ENCODE measurements around the gene MGAM2. TPM values are rescaled to one million over a fixed set of nuclear protein-coding genes. Genes with fewer than 3 reads are reported as not detected.

Gene MGAM2
- polyA plus RNA-seq, 2 of the 4 experiments (the other 2 are of a cell fraction) = 0.01 to 0.25 TPM

- FAIRE-seq (peak; percentile 93), ATAC-seq (peak; percentile 85 to 91), DNase-seq (ENCODE audit: low read depth in 1 of 2, low spot score in 1 of 2) (peak; percentile 23 to 89)
- POLR2A ChIA-PET = no interaction called here
- Histone ChIP-seq H3K9me3 (no peaks in the 10 kb centered on the region), H3K27ac (peak overlapping the region; percentile 53 to 64), H3K4me3 (no peak overlapping the region), H3K4me1 (peaks cover 27% of the 10 kb centered on the region), H3K4me2 (peak overlapping the region; percentile 69)
- CTCF ChIA-PET = interaction anchor here (0.9 to 1.2 kb wide), 2 partner anchors 18 to 50 kb away, joined by 3 to 4 read pairs; no protein-coding TSS in a partner anchor
- TF ChIP-seq GATA3 (IDR thresholded peaks at IDR 0.05; ENCODE audit: borderline replicate concordance) (peak; percentile 21; the same call in 1 of the 2 replicates), ZFP36 (IDR thresholded peaks at IDR 0.05; ENCODE audit: borderline replicate concordance, partially characterized antibody) (no peak), FOSB (CRISPR knock-in tag; IDR thresholded peaks at IDR 0.05) (no peak), EP300 (IDR thresholded peaks at IDR 0.05) (no peak), HES2 (IDR thresholded peaks at IDR 0.05) (peak; percentile 41; the same call in 1 of the 2 replicates), NR3C1 (IDR thresholded peaks at IDR 0.05) (no peak), ZC3H11A (IDR thresholded peaks at IDR 0.05) (no peak), KDM5A (IDR thresholded peaks at IDR 0.05) (no peak), FOSL2 (IDR thresholded peaks at IDR 0.05) (no peak), FOSL2 (CRISPR knock-in tag; IDR thresholded peaks at IDR 0.05) (no peak; the same call in 1 of the 2 replicates), MAZ (IDR thresholded peaks at IDR 0.05; ENCODE audit: borderline replicate concordance, low read depth, low read length) (no peak), CTCF (IDR thresholded peaks at IDR 0.05) (no peak), RAD21 (conservative IDR thresholded peaks at IDR 0.05 in 1 of 2, IDR thresholded peaks at IDR 0.05 in 1 of 2) (peak in 1 of 2 experiments; percentile 24; a peak in 1 of 5 replicates), BHLHE40 (IDR thresholded peaks at IDR 0.05; ENCODE audit: low read depth, low read length) (no peak), PHF8 (IDR thresholded peaks at IDR 0.05; ENCODE audit: borderline replicate concordance, low read depth) (no peak), MAFK (IDR thresholded peaks at IDR 0.05; ENCODE audit: partially characterized antibody) (peak; percentile 41), SMC3 (IDR thresholded peaks at IDR 0.05) (no peak), NPAS2 (CRISPR knock-in tag; IDR thresholded peaks at IDR 0.05; ENCODE audit: borderline replicate concordance) (no peak), POLR2A (IDR thresholded peaks at IDR 0.05; ENCODE audit: low read length) (no peak), TFCP2L1 (CRISPR knock-in tag; IDR thresholded peaks at IDR 0.05) (no peak), JUN (IDR thresholded peaks at IDR 0.05) (0 out of 5 replicates have a peak, but pooled peaks of 1 of the 2 experiments have one; percentile 20), CEBPB (IDR thresholded peaks at IDR 0.05) (peak; percentile 80 to 92; a peak in 3 of 4 replicates), MYC (IDR thresholded peaks at IDR 0.05; ENCODE audit: borderline replicate concordance, low read length) (no peak), ZSCAN20 (CRISPR knock-in tag; IDR thresholded peaks at IDR 0.05) (no peak), E2F6 (IDR thresholded peaks at IDR 0.05; ENCODE audit: borderline replicate concordance, low read depth) (no peak), CBX8 (IDR thresholded peaks at IDR 0.05) (no peak), EHMT2 (IDR thresholded peaks at IDR 0.05; ENCODE audit: low read depth) (no peak), CHD4 (IDR thresholded peaks at IDR 0.05; ENCODE audit: borderline replicate concordance) (no peak), BCL3 (IDR thresholded peaks at IDR 0.05) (no peak), JUNB (IDR thresholded peaks at IDR 0.05) (no peak)
- 2% methylated on average over 3 of the region's 3 CpGs for WGBS (ENCODE audit: missing lambda C conversion rate)
Observed at GRCh38 chr7:142134909-142135308, 23.4 kb downstream of the MGAM2 start.

All from A549 (cell line).